Endothelial cell of umbilical vein (primary cell): ENCODE data around the gene NDUFS8. TPM values are rescaled to one million over a fixed set of nuclear protein-coding genes. Genes with fewer than 3 reads are reported as not detected.

Experiments
- BruUV-seq: library from RNA; stranded (reverse); fragments of 400-500 nt; replicated peaks from 2 replicates; lab custom pipeline; 2021; lab: Mats Ljungman, UMichigan
- CTCF ChIA-PET: fragments of 300-600, 350-600 bp; sonication (Branson Sonifier 250); formaldehyde crosslinking; loops from one replicate; lab custom pipeline; 2021; ENCODE audit warnings: antibody characterized with exemption, inconsistent platforms; lab: Charles Lee
- POLR2A ChIA-PET: fragments of 300-600, 350-600 bp; sonication (Branson Sonifier 250); formaldehyde crosslinking; loops from one replicate; lab custom pipeline; 2021; ENCODE audit warnings: antibody characterized with exemption, inconsistent platforms; lab: Charles Lee
- DNase-seq: peaks from one replicate; pipeline ENCODE4 v3.0.0-alpha.2; 2011; ENCODE audit warnings: low read depth, low spot score
- FAIRE-seq: peaks from 2 replicates; lab custom pipeline; 2011; peaks lifted over from hg19 to GRCh38; lab: Jason Lieb, UNC
- H2AFZ ChIP-seq: 2 replicates; pipeline ENCODE4 v1.6.0; 2012; ENCODE audit warnings: low read depth, low read length, control low read depth, inconsistent platforms
- H3K27ac ChIP-seq: 2 replicates; pipeline ENCODE4 v1.5.1; 2011; ENCODE audit warnings: low read depth, mild to moderate bottlenecking, control low read depth, low read length, moderate library complexity; ENCODE audit not compliant: insufficient read depth
- H3K27me3 ChIP-seq, 2 experiments: 2 replicates each; pipeline versions ENCODE4 v1.6.0 to v1.6.1; 2011; ENCODE audit warnings: low read length in 2 of 2, mixed read lengths in 1 of 2; ENCODE audit not compliant: control insufficient read depth in 2 of 2, insufficient read depth in 2 of 2
- H3K36me3 ChIP-seq, 2 experiments: 2 replicates in 1 of 2; 3 replicates in 1 of 2; pipeline ENCODE4 v1.5.1; 2011; ENCODE audit warnings: low read length in 2 of 2, mild to moderate bottlenecking in 1 of 2, moderate library complexity in 1 of 2; ENCODE audit not compliant: control insufficient read depth in 2 of 2, insufficient read depth in 2 of 2; ENCODE audit errors: extremely low read depth in 1 of 2
- H3K4me1 ChIP-seq: 3 replicates; pipeline ENCODE4 v1.5.1; 2011; ENCODE audit warnings: mild to moderate bottlenecking, low read length; ENCODE audit not compliant: control insufficient read depth, insufficient read depth; ENCODE audit errors: extremely low read depth
- H3K4me2 ChIP-seq: 2 replicates; pipeline ENCODE4 v1.6.1; 2011; ENCODE audit warnings: low read length, control low read depth, mixed read lengths; ENCODE audit not compliant: insufficient read depth
- H3K4me3 ChIP-seq, 3 experiments: fragments of 200-600 bp in 1 of 3; sonication (generic), shearing (Covaris generic) in 1 of 3; replicated peaks in 1 of 3; 2 replicates each; pipeline ENCODE4 v1.5.1; 2011 to 2016; ENCODE audit warnings: control low read depth in 3 of 3, low read length in 3 of 3, mild to moderate bottlenecking in 2 of 3, inconsistent platforms in 1 of 3, low read depth in 1 of 3, moderate library complexity in 1 of 3; ENCODE audit not compliant: insufficient read depth in 1 of 3
- H3K79me2 ChIP-seq: 2 replicates; pipeline ENCODE4 v1.6.0; 2012; ENCODE audit warnings: low read length, inconsistent platforms; ENCODE audit not compliant: control insufficient read depth, insufficient read depth
- H3K9ac ChIP-seq: replicated peaks from 2 replicates; pipeline ENCODE3; 2011; ENCODE audit warnings: low read length, control low read depth; ENCODE audit not compliant: insufficient read depth; ENCODE audit errors: extremely low read depth
- H3K9me1 ChIP-seq: replicated peaks from 3 replicates; pipeline ENCODE4 v1.6.0; 2011; ENCODE audit warnings: mild to moderate bottlenecking, low read length; ENCODE audit not compliant: control insufficient read depth, insufficient read depth; ENCODE audit errors: extremely low read depth
- H3K9me3 ChIP-seq: replicated peaks from 2 replicates; pipeline ENCODE4 v1.5.1; 2012; ENCODE audit warnings: low read length, inconsistent platforms; ENCODE audit not compliant: control insufficient read depth, insufficient read depth
- H4K20me1 ChIP-seq: replicated peaks from 2 replicates; pipeline ENCODE3; 2011; ENCODE audit warnings: mild to moderate bottlenecking, low read length; ENCODE audit not compliant: control insufficient read depth, insufficient read depth; ENCODE audit errors: extremely low read depth
- POLR2A ChIP-seq: IDR thresholded peaks from 2 replicates; pipeline ENCODE4 v1.6.1; 2012; ENCODE audit warnings: low read depth, mild to moderate bottlenecking, control low read depth, low read length
- POLR2AphosphoS5 ChIP-seq: IDR thresholded peaks from 2 replicates; pipeline ENCODE4 v1.6.1; 2012; ENCODE audit warnings: low read depth, mild to moderate bottlenecking, control low read depth, low read length, moderate library complexity; ENCODE audit not compliant: insufficient read depth
- dilution Hi-C: fragments of 300-500 bp; cut with MboI; formaldehyde crosslinking; loops from one replicate; pipeline ENCODE4 v1.15.0; 2019; ENCODE audit warnings: low sequenced_read_pairs; ENCODE audit not compliant: extremely low pct_ligation_motif_present
- intact Hi-C: fragments of 100-400 bp; cut with micrococcal nuclease; formaldehyde crosslinking; loops from one replicate; pipeline ENCODE4 v1.10.0; 2022
- polyA plus RNA-seq, 4 experiments: library from polyadenylated mRNA; depleted of rRNA in 3 of 4; stranded (reverse) in 3 of 4; unstranded in 1 of 4; fragments of >200 nt; gene quantifications; 2 replicates each; pipeline versions ENCODE4 v1.2.1 to v1.2.3, GENCODE V29; 2011 to 2012; ENCODE audit warnings: missing spikeins in 1 of 4
- total RNA-seq: library from RNA; stranded (reverse); gene quantifications from 2 replicates; pipeline ENCODE4 v1.2.3, GENCODE V29; 2021
- TF ChIP-seq, protein P1 (sequence below), 2 donors: IDR thresholded peaks; 1 replicate in 1 of 2; 2 replicates in 1 of 2; pipeline ENCODE4 v1.5.1; 2011; ENCODE audit warnings: low read length in 2 of 2, mild to moderate bottlenecking in 2 of 2, moderate library complexity in 2 of 2, control low read depth in 1 of 2, inconsistent platforms in 1 of 2, low read depth in 1 of 2; ENCODE audit not compliant: insufficient read depth in 1 of 2; ENCODE audit errors: extremely low read depth in 1 of 2

Gene NDUFS8
- total and polyA plus RNA-seq, 2 donors (not counting 3 experiments of a cell fraction or from before 2014, with no cell fraction given) = 166 to 170 TPM

DNA sequence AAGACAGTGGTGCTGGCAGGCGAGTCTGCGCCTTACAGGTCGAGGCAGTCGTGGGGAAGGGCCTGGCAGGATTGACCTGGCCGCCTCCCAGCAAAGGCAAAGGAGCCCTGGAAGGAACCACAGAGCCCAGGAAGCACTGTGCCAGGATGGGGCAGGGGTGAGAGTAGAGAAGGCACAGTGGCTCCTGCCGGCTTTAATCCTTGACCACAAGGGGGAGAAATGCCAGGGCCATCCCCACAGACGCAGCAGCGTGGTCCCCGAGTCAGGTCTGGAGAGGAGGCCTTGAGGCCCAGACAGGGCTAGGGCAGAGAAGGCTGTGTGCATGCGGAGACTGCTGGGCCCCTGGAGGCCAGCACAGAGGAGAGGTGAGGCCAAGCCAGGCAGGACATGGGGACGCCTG lies 9.9 kb upstream of the NDUFS8 start:
- Histone ChIP-seq H3K9ac (no peak overlapping the region), H3K79me2 (no peaks in the 10 kb centered on the region), H3K9me3 (no peaks in the 10 kb centered on the region), H3K27ac (no peak overlapping the region), H4K20me1 (no peaks in the 10 kb centered on the region), H2AFZ (no peak overlapping the region), H3K9me1 (no peaks in the 10 kb centered on the region), H3K4me2 (no peak overlapping the region), H3K27me3 (no peaks in the 10 kb centered on the region), H3K4me3 (no peak overlapping the region), H3K36me3 (no peaks in the 10 kb centered on the region), H3K4me1 (no peaks in the 10 kb centered on the region)
- ChIA-PET POLR2A (no interaction called here), CTCF (interaction anchor here (1.1 kb wide), 1 partner anchor 10 kb away, joined by 3 read pairs; no protein-coding TSS in a partner anchor)
- peak; percentile 28 for DNase-seq
- intact Hi-C loops (no loop called here), dilution Hi-C loops (no loop called here)
- no TSS peak for BruUV-seq
- FAIRE-seq = peak; percentile 59
- TF ChIP-seq POLR2AphosphoS5 (no peak), POLR2A (no peak)
- TF ChIP-seq, protein P1, sequence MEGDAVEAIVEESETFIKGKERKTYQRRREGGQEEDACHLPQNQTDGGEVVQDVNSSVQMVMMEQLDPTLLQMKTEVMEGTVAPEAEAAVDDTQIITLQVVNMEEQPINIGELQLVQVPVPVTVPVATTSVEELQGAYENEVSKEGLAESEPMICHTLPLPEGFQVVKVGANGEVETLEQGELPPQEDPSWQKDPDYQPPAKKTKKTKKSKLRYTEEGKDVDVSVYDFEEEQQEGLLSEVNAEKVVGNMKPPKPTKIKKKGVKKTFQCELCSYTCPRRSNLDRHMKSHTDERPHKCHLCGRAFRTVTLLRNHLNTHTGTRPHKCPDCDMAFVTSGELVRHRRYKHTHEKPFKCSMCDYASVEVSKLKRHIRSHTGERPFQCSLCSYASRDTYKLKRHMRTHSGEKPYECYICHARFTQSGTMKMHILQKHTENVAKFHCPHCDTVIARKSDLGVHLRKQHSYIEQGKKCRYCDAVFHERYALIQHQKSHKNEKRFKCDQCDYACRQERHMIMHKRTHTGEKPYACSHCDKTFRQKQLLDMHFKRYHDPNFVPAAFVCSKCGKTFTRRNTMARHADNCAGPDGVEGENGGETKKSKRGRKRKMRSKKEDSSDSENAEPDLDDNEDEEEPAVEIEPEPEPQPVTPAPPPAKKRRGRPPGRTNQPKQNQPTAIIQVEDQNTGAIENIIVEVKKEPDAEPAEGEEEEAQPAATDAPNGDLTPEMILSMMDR (IDR thresholded peaks at IDR 0.05; ENCODE audit: extremely low read depth in 1 of 2, insufficient read depth in 1 of 2, low read depth in 1 of 2, low read length in 2 of 2) = peak; percentile 28 to 59

DNA sequence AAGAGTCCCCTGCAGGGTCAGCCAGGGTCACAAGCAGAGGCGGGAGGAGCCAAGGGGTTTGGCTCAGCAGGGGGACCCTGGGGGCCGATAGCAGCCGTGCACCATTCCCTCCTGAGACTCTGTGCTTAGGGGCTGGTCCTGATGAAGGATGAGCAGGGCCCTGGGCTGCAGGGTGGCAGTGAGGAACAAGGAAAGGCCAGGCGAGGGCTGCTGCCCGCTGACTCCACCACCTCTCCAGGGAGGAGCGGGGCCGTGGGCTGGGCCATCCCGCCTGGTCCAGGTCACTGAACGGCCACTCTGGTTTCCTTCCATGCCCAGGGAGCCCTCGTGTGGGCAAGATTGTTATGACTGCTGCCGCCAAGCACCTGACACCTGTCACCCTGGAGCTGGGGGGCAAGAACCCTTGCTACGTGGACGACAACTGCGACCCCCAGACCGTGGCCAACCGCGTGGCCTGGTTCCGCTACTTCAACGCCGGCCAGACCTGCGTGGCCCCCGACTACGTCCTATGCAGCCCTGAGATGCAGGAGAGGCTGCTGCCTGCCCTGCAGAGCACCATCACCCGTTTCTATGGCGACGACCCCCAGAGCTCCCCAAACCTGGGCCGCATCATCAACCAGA lies 9.2 kb upstream of the NDUFS8 start:
- FAIRE-seq (no peak), DNase-seq (no peak)
- intact Hi-C loops = no loop called here
- Histone ChIP-seq H3K9ac (no peak overlapping the region), H3K4me1 (no peaks in the 10 kb centered on the region), H2AFZ (no peak overlapping the region), H4K20me1 (no peaks in the 10 kb centered on the region), H3K4me2 (no peak overlapping the region), H3K9me1 (no peaks in the 10 kb centered on the region), H3K36me3 (no peaks in the 10 kb centered on the region), H3K27ac (no peak overlapping the region), H3K9me3 (no peaks in the 10 kb centered on the region), H3K4me3 (no peak overlapping the region), H3K79me2 (no peaks in the 10 kb centered on the region), H3K27me3 (no peaks in the 10 kb centered on the region)
- ChIA-PET CTCF (no interaction called here), POLR2A (no interaction called here)
- no TSS peak for BruUV-seq
- TF ChIP-seq POLR2AphosphoS5 = no peak
- TF ChIP-seq, protein P1 (IDR thresholded peaks at IDR 0.05; ENCODE audit: extremely low read depth in 1 of 2, insufficient read depth in 1 of 2, low read depth in 1 of 2, low read length in 2 of 2) = peak in 1 of 2 donors; percentile 29
- dilution Hi-C loops = no loop called here
